GM12878 (cell line): ENCODE data around the gene ZNF189.

Experiments used
- ATF2 ChIP-seq: IDR thresholded peaks from 2 replicates; pipeline ENCODE4 v1.6.1; 2012; ENCODE audit warnings: low read length, inconsistent platforms
- BCL11A ChIP-seq: IDR thresholded peaks from 2 replicates; pipeline ENCODE4 v1.6.1; 2011; ENCODE audit warnings: low read depth, low read length
- CBFB ChIP-seq: IDR thresholded peaks from 2 replicates; pipeline ENCODE4 v1.6.1; 2016; ENCODE audit warnings: antibody characterized with exemption, low read depth
- CTCF ChIP-seq, 3 experiments: IDR thresholded peaks in 2 of 3; conservative IDR thresholded peaks in 1 of 3; 2 replicates each; pipeline ENCODE4 v1.5.1; 2011; ENCODE audit warnings: low read depth in 3 of 3, low read length in 3 of 3, mild to moderate bottlenecking in 3 of 3, control low read depth in 2 of 3, moderate library complexity in 2 of 3, inconsistent platforms in 1 of 3, mixed read lengths in 1 of 3; ENCODE audit not compliant: control insufficient read depth in 2 of 3, insufficient read depth in 1 of 3; ENCODE audit errors: extremely low read depth in 1 of 3
- EZH2 ChIP-seq: IDR thresholded peaks from 2 replicates; pipeline ENCODE4 v1.6.1; 2012; ENCODE audit warnings: low read depth, mild to moderate bottlenecking, control low read depth, inconsistent platforms, low read length, borderline replicate concordance; ENCODE audit not compliant: control insufficient read depth
- FOXM1 ChIP-seq: IDR thresholded peaks from 2 replicates; pipeline ENCODE4 v1.6.1; 2012; ENCODE audit warnings: low read depth, mild to moderate bottlenecking, inconsistent platforms, low read length, moderate library complexity
- GABPA ChIP-seq: IDR thresholded peaks from 2 replicates; pipeline ENCODE4 v1.6.1; 2014; ENCODE audit warnings: antibody characterized with exemption, low read depth, mild to moderate bottlenecking, inconsistent platforms
- KAT2A ChIP-seq: conservative IDR thresholded peaks from 2 replicates; pipeline ENCODE4 v1.6.1; 2011; ENCODE audit warnings: low read depth, low read length; ENCODE audit not compliant: control insufficient read depth
- MTA2 ChIP-seq: fragments of 450-650 bp; IDR thresholded peaks from 2 replicates; pipeline ENCODE4 v1.6.1; 2016; ENCODE audit warnings: low read depth, mild to moderate bottlenecking, moderate library complexity
- MXI1 ChIP-seq: fragments of 150-350 bp; IDR thresholded peaks from 2 replicates; pipeline ENCODE4 v1.6.1; 2011; ENCODE audit warnings: low read depth, mild to moderate bottlenecking, inconsistent platforms, low read length, improper control_type of control experiment
- NR2C2 ChIP-seq: IDR thresholded peaks from 2 replicates; pipeline ENCODE4 v1.6.1; 2011; ENCODE audit warnings: borderline replicate concordance, low read depth; ENCODE audit not compliant: control insufficient read depth, insufficient read length
- POLR2AphosphoS5 ChIP-seq: IDR thresholded peaks from 2 replicates; pipeline ENCODE4 v1.6.1; 2011; ENCODE audit warnings: mild to moderate bottlenecking, low read length, inconsistent platforms
- TAF1 ChIP-seq: IDR thresholded peaks from 2 replicates; pipeline ENCODE4 v1.6.1; 2011; ENCODE audit warnings: mild to moderate bottlenecking, low read depth, low read length, borderline replicate concordance
- TF ChIP-seq, protein P1 (sequence below): fragments of 150-350 bp; IDR thresholded peaks from 2 replicates; pipeline ENCODE4 v1.6.1; 2016; ENCODE audit warnings: low read depth, low read length

- TF ChIP-seq CTCF (IDR thresholded peaks at IDR 0.05 in 2 of 3, conservative IDR thresholded peaks at IDR 0.05 in 1 of 3; ENCODE audit: control insufficient read depth in 2 of 3, extremely low read depth in 1 of 3, insufficient read depth in 1 of 3, low read depth in 3 of 3, low read length in 3 of 3), result no peak
- TF ChIP-seq ATF2, result no peak
- no peak for TF ChIP-seq NR2C2
- no peak for TF ChIP-seq MTA2
- TF ChIP-seq, protein P1, sequence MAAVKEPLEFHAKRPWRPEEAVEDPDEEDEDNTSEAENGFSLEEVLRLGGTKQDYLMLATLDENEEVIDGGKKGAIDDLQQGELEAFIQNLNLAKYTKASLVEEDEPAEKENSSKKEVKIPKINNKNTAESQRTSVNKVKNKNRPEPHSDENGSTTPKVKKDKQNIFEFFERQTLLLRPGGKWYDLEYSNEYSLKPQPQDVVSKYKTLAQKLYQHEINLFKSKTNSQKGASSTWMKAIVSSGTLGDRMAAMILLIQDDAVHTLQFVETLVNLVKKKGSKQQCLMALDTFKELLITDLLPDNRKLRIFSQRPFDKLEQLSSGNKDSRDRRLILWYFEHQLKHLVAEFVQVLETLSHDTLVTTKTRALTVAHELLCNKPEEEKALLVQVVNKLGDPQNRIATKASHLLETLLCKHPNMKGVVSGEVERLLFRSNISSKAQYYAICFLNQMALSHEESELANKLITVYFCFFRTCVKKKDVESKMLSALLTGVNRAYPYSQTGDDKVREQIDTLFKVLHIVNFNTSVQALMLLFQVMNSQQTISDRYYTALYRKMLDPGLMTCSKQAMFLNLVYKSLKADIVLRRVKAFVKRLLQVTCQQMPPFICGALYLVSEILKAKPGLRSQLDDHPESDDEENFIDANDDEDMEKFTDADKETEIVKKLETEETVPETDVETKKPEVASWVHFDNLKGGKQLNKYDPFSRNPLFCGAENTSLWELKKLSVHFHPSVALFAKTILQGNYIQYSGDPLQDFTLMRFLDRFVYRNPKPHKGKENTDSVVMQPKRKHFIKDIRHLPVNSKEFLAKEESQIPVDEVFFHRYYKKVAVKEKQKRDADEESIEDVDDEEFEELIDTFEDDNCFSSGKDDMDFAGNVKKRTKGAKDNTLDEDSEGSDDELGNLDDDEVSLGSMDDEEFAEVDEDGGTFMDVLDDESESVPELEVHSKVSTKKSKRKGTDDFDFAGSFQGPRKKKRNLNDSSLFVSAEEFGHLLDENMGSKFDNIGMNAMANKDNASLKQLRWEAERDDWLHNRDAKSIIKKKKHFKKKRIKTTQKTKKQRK, result no peak
- no peak for TF ChIP-seq POLR2AphosphoS5
- no peak for TF ChIP-seq MXI1
- TF ChIP-seq EZH2, result no peak
- TF ChIP-seq GABPA, result no peak
- TF ChIP-seq TAF1, result no peak
- TF ChIP-seq FOXM1, result no peak
- no peak for TF ChIP-seq BCL11A
- no peak for TF ChIP-seq KAT2A
- TF ChIP-seq CBFB, result no peak
Measured at GRCh38 chr9:101440714-101441230, 42.1 kb downstream of the ZNF189 start.
